ENCODE measurements around the gene FOXP1.

- TF ChIP-seq CTCF (IDR thresholded peaks at IDR 0.05): no peak
- TF ChIP-seq POLR2A (IDR thresholded peaks at IDR 0.05): no peak
Measured at GRCh38 chr3:70963431-70964275, 619.9 kb downstream of the FOXP1 start.
